GM10248 (cell line): ENCODE results near the gene OR52E4.

ENCODE experiments used
- CTCF ChIA-PET: fragments of 300-600 bp; sonication (Branson Sonifier 250); formaldehyde crosslinking; extraction: SDS; loops from one replicate; lab custom pipeline; 2021; ENCODE audit warnings: antibody characterized with exemption; lab: Yijun Ruan, JAX
- POLR2A ChIA-PET: fragments of 350-650 bp; sonication (Branson Sonifier 250); formaldehyde crosslinking; extraction: SDS; loops from one replicate; lab custom pipeline; 2020; ENCODE audit warnings: antibody characterized with exemption; lab: Yijun Ruan, JAX
- DNase-seq: peaks from one replicate; pipeline ENCODE4 v3.0.0; 2012; ENCODE audit errors: extremely low spot score
- TF ChIP-seq, protein P1 (sequence below): IDR thresholded peaks from 2 replicates; pipeline ENCODE4 v1.5.1; 2012; ENCODE audit warnings: mild to moderate bottlenecking, low read depth; ENCODE audit errors: extremely low read depth, missing control alignments, control extremely low read depth

Gene OR52E4

DNA sequence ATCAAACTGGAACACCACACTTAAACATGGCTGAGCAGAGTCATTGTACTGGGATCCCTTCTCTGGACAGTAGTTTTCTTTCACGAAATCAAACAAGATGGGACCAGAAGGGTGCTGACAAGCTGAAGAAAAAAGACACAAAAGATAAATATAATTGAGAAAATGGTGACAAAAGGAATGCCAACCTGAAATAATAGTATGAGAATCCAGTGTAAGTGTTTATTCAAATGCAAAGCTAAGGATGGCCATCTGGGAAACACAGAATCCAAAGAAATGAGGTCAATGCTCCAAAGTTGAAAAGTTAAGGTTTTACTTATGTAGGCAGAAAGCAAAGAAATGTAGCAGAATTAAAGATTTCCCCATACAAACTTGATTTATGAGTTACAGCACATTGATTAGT, 7.2 kb downstream of the OR52E4 start:
- ChIA-PET CTCF (interaction anchor here (1.8 kb wide), 1 partner anchor 411 kb away, joined by 5 read pairs; no protein-coding TSS in a partner anchor), POLR2A (no interaction called here)
- TF ChIP-seq, protein P1, sequence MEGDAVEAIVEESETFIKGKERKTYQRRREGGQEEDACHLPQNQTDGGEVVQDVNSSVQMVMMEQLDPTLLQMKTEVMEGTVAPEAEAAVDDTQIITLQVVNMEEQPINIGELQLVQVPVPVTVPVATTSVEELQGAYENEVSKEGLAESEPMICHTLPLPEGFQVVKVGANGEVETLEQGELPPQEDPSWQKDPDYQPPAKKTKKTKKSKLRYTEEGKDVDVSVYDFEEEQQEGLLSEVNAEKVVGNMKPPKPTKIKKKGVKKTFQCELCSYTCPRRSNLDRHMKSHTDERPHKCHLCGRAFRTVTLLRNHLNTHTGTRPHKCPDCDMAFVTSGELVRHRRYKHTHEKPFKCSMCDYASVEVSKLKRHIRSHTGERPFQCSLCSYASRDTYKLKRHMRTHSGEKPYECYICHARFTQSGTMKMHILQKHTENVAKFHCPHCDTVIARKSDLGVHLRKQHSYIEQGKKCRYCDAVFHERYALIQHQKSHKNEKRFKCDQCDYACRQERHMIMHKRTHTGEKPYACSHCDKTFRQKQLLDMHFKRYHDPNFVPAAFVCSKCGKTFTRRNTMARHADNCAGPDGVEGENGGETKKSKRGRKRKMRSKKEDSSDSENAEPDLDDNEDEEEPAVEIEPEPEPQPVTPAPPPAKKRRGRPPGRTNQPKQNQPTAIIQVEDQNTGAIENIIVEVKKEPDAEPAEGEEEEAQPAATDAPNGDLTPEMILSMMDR: no peak
- DNase-seq: no peak

DNA sequence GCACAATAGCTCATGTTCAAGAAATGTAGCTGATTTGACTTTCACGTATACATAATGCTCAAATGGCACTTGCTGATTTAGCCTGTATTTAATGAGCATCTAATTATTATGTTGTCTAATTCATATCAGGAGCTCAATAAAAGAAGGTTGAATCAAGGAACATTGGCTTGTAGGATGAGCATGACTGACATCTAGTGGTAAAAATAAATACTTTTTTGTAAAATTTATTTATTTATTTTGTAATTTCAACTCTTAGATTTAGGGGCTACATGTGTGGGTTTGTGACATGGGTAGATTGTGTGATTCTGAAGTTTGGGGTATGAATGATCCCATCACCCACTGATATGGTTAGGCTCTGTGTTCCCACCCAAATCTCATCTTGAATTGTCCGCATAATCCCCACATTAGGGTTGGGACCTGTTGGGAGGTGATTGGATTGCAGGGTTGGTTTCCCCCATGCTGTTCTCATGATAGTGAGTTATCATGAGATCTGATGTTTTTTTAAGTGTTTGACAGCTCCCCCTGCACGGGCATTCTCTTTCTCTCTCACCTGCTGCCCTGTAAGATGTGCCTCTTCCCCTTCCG, 10.9 kb downstream of the OR52E4 start:
- ChIA-PET POLR2A (no interaction called here), CTCF (interaction anchor here (0.7 to 1.2 kb wide), 15 partner anchors 11 to 1704 kb away, joined by 3 to 12 read pairs (median 3); partner anchors contain the start of gene TRIM22)
- DNase-seq: no peak
- TF ChIP-seq, protein P1: no peak

DNA sequence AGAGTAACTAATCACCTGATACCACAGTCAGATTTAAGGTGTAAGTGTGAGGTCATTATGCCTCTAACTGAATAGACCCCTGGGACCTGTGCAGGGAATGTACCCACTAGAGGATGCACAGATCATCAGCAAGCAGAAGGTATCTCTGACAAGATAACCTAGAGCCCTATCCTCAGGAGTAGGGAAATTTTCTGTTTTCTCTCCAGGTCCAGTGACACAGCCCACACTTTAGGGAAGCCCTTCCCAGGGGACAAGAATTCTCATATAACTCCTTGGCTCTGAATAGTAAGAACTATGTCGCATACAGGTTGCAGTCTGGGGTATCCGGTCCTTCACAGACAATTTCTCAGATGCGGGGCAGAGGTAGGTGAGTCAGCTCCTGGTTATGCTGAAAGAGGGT, 12.5 kb downstream of the OR52E4 start, which contains the start of gene OR52E5:
OR52E5 (plus strand) TSS at position 301 of the 400 bp plus-strand sequence. CDS start 7,569 bp downstream, outside the sequence.
- TF ChIP-seq, protein P1: no peak
- ChIA-PET POLR2A (no interaction called here), CTCF (interaction anchor here (0.9 kb wide), 1 partner anchor 9 kb away, joined by 3 read pairs; no protein-coding TSS in a partner anchor)
- no peak for DNase-seq

DNA sequence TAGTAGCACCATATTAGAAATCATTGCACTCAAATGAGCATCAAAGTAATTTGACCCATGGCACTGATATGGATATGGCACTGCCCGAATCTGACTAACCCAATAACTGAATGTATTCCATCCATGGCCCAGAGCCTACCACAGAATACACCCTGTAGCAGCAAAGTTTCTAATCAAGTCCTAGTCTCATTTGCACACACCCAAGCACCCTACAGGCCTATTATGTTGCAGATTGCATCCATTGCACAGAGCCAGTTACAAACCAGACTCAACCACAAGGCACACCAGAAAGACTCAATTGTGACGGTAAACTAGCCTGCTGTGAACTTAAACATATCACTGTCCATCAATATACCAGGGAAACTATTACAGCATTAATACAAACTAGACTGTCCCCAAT, 19.1 kb downstream of the OR52E4 start:
- TF ChIP-seq, protein P1: no peak
- no peak for DNase-seq
- CTCF ChIA-PET: no interaction called here
- POLR2A ChIA-PET: no interaction called here

DNA sequence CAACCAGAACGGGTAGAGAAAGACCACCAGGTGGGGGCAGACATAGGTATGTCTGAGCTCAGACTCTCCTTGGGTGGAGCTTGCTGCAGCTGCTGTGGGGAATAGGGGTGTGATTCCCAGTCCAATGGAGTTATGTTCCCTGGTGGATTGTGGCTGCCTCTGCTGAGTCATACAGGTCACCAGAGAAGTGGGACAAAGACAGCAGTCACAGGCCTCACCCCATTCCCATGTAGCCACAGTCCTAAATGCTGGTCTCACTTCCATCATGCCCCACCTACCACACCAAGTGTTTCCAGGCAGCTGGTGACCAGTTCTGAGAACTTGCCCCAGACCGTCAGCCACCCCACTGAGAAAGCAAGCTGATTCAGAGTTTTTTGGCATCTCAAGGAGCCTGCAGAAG, 30.1 kb downstream of the OR52E4 start:
- POLR2A ChIA-PET: no interaction called here
- CTCF ChIA-PET: interaction anchor here (1.0 kb wide), 1 partner anchor 9 kb away, joined by 6 read pairs; no protein-coding TSS in a partner anchor
- TF ChIP-seq, protein P1: no peak
- DNase-seq: no peak

DNA sequence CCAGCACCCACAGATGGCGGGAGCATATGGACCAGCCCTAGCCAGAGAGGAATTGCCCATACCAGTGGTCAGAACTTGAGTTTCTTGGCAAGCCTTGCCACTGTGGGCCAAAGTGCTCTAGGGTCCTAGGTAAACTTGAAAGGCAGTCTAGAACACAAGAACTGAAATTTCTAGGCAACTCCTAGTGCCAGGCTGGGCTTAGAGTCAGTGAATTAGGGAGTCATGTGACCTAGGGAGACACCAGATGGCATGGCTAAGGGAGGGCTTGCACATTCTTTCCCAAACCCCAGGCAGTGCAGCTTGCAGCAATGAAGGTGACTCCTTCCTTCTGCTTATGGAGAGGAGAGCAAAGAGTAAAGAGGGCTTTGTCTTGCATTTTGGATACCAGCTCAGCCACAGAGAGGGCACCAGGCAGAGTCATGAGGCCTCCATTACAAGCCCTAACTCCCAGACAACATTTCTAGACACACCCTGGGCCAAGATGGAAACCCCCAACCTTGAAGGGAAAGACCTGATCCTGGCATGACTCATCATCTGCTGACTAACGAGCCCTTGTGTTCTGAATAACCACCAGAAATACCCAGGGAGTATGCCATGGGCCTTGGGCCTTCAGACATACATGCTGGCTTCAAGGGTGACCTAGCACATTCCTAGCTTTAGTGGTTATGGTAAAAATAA, 42.5 kb downstream of the OR52E4 start:
- no peak for DNase-seq
- ChIA-PET CTCF (interaction anchor here (0.7 kb wide), 1 partner anchor 16 kb away, joined by 3 read pairs; no protein-coding TSS in a partner anchor), POLR2A (no interaction called here)
- TF ChIP-seq, protein P1: no peak
